Body of pancreas (tissue), 4 donors: Measurements from ENCODE around the gene SLC2A5.

Experiments used
- POLR2A ChIP-seq, 3 donors: fragments of 450-650 bp; IDR thresholded peaks; one replicate each; pipeline ENCODE4 v1.6.1; 2016; ENCODE audit warnings: antibody characterized with exemption in 3 of 3, mild to moderate bottlenecking in 2 of 3
- TF ChIP-seq, protein P1 (sequence below), 7 experiments: fragments of 450-650 bp in 4 of 7; fragments of 200-600 bp in 3 of 7; sonication (generic) in 3 of 7; IDR thresholded peaks; one replicate each; pipeline ENCODE4 v1.5.1; 2016 to 2019; ENCODE audit warnings: antibody characterized with exemption in 7 of 7

DNA sequence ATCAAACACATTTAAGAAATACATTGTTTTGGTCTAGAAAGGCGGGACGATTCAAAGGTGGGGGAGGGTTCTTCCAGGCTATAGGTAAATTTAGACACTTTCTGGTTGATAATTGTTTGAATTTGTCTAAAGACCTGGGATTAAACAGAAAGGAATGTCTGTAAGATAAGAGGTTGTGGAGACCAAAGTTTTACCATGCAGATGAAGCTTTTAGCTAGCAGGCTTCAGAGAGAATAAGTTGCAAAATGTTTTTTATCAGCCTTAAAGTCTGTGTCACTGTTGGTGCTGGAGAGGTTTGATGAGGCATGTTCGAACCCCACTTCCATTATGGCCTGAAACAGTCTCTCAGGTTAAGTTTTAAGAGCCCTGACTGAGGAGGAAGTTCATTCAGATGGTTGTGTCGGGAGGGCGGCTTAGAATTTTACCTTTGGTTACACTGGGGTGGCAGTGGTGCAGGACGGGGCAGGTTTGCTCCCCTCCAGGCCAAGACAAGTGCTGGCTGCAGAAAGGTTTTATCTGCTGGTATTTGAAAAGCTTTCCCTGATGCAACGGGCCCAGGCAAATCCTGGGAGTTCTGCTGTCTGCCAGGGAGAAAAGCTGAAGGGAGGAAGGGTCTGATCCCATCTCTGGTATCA, 16.0 kb upstream of the SLC2A5 start:
- TF ChIP-seq, protein P1, sequence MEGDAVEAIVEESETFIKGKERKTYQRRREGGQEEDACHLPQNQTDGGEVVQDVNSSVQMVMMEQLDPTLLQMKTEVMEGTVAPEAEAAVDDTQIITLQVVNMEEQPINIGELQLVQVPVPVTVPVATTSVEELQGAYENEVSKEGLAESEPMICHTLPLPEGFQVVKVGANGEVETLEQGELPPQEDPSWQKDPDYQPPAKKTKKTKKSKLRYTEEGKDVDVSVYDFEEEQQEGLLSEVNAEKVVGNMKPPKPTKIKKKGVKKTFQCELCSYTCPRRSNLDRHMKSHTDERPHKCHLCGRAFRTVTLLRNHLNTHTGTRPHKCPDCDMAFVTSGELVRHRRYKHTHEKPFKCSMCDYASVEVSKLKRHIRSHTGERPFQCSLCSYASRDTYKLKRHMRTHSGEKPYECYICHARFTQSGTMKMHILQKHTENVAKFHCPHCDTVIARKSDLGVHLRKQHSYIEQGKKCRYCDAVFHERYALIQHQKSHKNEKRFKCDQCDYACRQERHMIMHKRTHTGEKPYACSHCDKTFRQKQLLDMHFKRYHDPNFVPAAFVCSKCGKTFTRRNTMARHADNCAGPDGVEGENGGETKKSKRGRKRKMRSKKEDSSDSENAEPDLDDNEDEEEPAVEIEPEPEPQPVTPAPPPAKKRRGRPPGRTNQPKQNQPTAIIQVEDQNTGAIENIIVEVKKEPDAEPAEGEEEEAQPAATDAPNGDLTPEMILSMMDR (IDR thresholded peaks at IDR 0.05): no peak
- no peak for TF ChIP-seq POLR2A (IDR thresholded peaks at IDR 0.05)
